Measurements from ENCODE around the gene WFDC10B.
"Not testable (repeated sequence)": the region's sequence is repeated elsewhere in the genome, so short reads cannot be mapped to it uniquely, and the experiment has no call there.

WFDC10B gene
- 0 reads per million in 9 experiments for total RNA-seq

DNA sequence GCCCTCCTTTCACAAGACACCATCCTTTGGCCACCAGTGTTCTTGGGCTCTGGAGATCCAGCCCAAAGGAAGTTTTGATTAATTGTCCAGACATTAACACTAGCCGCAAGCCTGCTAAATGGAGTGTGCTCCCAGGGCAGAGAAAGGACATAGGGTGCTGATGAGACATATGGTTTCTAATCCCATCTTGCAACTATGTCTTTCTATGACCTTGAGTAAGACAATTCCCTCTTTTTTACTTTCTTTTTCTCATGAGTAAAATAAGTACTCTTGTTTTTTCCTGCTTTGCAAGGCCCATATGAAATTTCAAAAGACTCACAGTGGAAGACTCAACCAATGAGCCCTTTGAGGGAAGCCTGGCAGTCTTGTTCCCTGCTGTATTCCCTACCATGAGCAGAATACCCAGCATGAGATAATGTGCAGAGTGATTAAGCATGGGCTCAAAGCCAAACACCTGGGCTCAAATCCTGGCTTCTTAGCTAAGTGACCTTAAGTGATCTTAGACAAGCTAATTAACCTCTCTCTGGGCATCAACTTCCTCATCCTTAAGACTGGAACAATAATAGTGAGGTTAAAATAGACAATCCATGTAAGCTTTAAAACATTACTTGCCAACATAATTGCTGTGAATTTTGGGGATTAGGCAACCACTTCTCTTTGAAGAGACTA is at the start of gene WFDC10B:
Gene WFDC10B, minus strand, starts transcription at position 51 of the 669 bp plus-strand sequence. CDS start 19,027 bp downstream, outside the sequence.
- no peaks in the 10 kb centered on the region for H3K9me3 Mint-ChIP-seq
- no peak within 1 kb of the TSS for H3K27ac Mint-ChIP-seq
- H3K4me1 Mint-ChIP-seq (ENCODE audit: low read depth in 2 of 2): no peaks in the 10 kb centered on the region
- no peak within 1 kb of the TSS for H3K4me3 Mint-ChIP-seq
- ATAC-seq (replicated peaks): no peak
- DNase-seq: no peak
- H3K27me3 Mint-ChIP-seq: peaks cover 22 to 73% of the 10 kb centered on the region in 2 donors
- no peaks in the 10 kb centered on the region for H3K36me3 Mint-ChIP-seq (ENCODE audit: insufficient read depth)

DNA sequence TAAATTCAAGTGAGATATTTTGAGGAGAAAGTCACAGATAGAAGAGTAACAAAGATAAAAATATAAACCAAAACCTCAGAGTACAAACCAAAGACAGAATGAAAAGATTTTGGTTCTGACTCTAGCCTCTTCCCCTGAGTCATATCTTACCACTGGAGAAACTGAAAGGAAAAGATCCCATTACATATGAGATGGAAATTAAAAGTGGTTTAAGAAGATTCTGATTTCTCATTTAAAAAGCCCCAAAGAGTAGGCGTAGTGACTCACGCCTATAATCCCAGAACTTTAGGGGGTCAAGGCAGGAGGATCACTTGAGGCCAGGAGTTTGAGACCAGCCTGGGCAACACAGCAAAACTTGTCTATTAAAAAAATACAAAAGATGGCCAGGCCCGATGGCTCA is 47.9 kb upstream of the WFDC10B start:
- no peak overlapping the region for H3K27ac Mint-ChIP-seq
- no peak for ATAC-seq (replicated peaks)
- H3K4me3 Mint-ChIP-seq: no peak overlapping the region

DNA sequence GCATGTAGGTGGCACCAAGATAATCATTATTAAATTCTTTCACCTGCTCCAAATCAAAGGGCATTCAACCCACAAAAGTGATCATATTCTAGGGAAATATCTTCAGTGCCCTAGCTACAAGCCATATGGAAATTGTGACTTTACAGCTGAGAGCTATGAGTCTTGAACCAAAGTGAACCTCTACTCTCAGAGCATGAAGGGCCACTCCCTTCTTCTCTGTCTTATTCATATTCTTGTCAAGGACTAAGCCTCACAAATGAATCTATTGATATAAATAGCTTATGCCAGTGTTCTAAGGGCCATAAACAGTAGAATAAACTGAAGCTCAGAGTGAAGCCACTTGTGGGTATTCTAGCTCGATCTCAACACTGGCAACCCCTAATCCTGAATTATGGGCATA is 46.9 kb upstream of the WFDC10B start:
- Mint-ChIP-seq H3K36me3 (ENCODE audit: insufficient read depth) (no peaks in the 10 kb centered on the region), H3K4me1 (ENCODE audit: low read depth in 2 of 2) (no peaks in the 10 kb centered on the region), H3K4me3 (no peak overlapping the region), H3K27me3 (peaks cover 34 to 58% of the 10 kb centered on the region in 2 donors), H3K9me3 (no peaks in the 10 kb centered on the region), H3K27ac (no peak overlapping the region)
- DNase-seq (no peak), ATAC-seq (replicated peaks) (no peak)

More for the DNA sequence above, 47.9 kb upstream of the WFDC10B start:
- H3K4me1 Mint-ChIP-seq (ENCODE audit: low read depth in 2 of 2): no peaks in the 10 kb centered on the region
- DNase-seq: no peak
- H3K9me3 Mint-ChIP-seq: no peaks in the 10 kb centered on the region
- H3K36me3 Mint-ChIP-seq (ENCODE audit: insufficient read depth): no peaks in the 10 kb centered on the region
- H3K27me3 Mint-ChIP-seq: peaks cover 25 to 57% of the 10 kb centered on the region in 2 donors

DNA sequence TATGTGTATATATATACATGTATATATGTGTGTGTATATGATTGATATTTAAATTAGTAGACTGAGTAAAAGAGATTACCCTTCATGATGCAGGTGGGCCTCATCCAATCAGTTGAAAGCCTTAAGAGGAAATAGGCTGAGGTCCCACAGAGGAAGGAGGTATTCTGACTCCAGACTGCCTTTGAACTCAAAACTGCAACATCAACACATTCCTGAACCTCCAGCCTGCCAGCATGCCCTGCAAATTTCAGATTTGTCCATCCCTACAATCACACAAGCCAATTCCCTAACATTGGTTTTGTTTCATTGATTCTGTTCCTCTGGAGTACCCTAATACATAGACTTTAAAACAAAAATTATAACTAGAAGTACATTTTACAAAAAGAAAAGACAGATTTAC is 40.2 kb upstream of the WFDC10B start:
- DNase-seq (no peak), ATAC-seq (replicated peaks) (no peak)
- H3K27ac Mint-ChIP-seq: no peak overlapping the region
- H3K4me3 Mint-ChIP-seq: no peak overlapping the region
- H3K36me3 Mint-ChIP-seq (ENCODE audit: insufficient read depth): peaks cover 3% of the 10 kb centered on the region
- H3K4me1 Mint-ChIP-seq (ENCODE audit: low read depth in 2 of 2): no peaks in the 10 kb centered on the region
- H3K9me3 Mint-ChIP-seq: no peaks in the 10 kb centered on the region
- H3K27me3 Mint-ChIP-seq: peaks cover 53 to 55% of the 10 kb centered on the region in 2 donors

DNA sequence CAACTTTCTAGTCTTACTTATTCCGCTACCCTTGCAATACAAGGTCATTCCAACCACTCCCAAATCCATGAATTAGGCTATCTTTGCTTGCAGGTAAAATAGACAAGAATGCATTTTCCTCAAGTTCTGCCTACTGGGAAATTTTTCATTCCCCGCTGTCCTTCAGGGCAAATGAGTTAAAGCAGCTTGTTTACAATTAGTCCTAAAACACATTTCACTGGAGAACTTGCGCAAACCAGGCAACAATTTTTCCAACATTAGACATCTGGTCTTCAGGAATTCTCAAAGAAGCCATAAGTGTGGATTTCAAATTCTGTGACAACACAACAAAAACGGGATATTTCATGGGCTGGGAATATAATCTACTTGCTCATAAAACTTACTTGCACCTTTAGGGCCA is 37.8 kb upstream of the WFDC10B start:
- no peak overlapping the region for H3K27ac Mint-ChIP-seq

DNA sequence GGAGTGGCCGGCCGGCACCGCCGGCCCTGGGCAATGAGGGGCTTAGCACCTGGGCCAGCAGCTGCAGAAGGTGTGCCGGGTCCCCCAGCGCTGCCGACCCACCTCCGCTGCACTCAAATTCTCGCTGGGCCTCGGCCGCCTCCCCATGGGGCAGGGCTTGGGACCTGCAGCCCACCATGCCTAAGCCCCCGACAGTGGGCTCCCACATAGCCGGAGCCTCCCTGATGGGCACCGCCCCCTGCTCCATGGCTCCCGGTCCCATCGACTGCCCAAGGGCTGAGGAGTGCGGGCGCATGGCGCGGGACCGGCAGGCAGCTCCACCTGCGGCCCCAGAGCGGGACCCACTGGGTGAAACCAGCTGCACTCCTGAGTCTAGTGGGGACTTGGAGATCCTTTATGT is 31.2 kb upstream of the WFDC10B start:
- Mint-ChIP-seq H3K27me3 (peaks cover 39 to 74% of the 10 kb centered on the region in 2 donors), H3K4me3 (no peak overlapping the region), H3K4me1 (ENCODE audit: low read depth in 2 of 2) (no peaks in the 10 kb centered on the region), H3K27ac (no peak overlapping the region), H3K36me3 (ENCODE audit: insufficient read depth) (no peaks in the 10 kb centered on the region), H3K9me3 (peaks cover under 1 to 8% of the 10 kb centered on the region in 2 donors)
- ATAC-seq (replicated peaks): no peak
- DNase-seq: no peak

More for the DNA sequence above, 37.8 kb upstream of the WFDC10B start:
- no peaks in the 10 kb centered on the region for H3K9me3 Mint-ChIP-seq
- H3K4me1 Mint-ChIP-seq (ENCODE audit: low read depth in 2 of 2): no peaks in the 10 kb centered on the region
- H3K36me3 Mint-ChIP-seq (ENCODE audit: insufficient read depth): peaks cover 3% of the 10 kb centered on the region
- DNase-seq (no peak), ATAC-seq (replicated peaks) (no peak)
- H3K4me3 Mint-ChIP-seq: no peak overlapping the region
- peaks cover 40 to 50% of the 10 kb centered on the region in 2 donors for H3K27me3 Mint-ChIP-seq

DNA sequence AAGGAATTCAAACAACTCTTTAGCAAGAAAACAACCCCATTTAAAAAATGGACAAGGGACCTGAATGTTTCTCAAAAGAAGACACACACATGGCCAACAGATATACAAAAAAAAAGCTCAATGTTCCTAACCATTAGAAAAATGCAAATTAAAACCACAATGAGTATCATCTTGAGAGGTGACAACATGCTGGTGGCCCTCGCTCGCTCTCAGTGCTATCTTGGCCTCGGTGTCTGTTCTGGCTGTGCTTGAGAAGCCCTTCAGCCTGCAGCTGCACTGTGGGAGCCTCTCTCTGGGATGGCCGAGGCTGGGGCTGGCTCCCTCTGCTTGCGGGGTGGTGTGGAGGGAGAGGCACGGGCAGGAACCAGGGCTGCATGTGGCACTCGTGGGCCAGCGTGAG is 30.7 kb upstream of the WFDC10B start:
- H3K9me3 Mint-ChIP-seq: peaks cover 2 to 8% of the 10 kb centered on the region in 2 donors
- peaks cover 36 to 74% of the 10 kb centered on the region in 2 donors for H3K27me3 Mint-ChIP-seq
- ATAC-seq (replicated peaks): no peak

DNA sequence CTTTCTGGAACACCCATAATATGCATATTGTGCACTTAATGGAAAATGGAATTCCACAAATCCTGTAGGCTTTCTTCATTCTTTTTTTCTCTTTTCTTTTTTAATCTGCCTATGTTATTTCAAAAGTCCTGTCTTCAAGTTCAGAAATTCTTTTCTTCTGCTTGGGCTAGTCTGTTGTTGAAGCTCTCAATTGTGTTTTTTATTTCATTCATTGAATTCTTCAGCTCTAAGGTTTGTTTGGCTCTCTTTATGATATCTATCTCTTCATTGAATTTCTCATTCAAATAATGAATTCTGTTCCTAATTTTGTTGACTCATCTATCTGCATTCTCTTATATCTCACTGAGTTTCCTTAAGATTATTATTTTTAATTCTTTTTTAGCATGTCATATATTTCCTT is 27.4 kb upstream of the WFDC10B start:
- peaks cover 25 to 51% of the 10 kb centered on the region in 2 donors for H3K27me3 Mint-ChIP-seq
- H3K9me3 Mint-ChIP-seq: peaks cover 2 to 8% of the 10 kb centered on the region in 2 donors
- ATAC-seq (replicated peaks): no peak
- no peak overlapping the region for H3K27ac Mint-ChIP-seq
- no peak overlapping the region for H3K4me3 Mint-ChIP-seq
- H3K4me1 Mint-ChIP-seq (ENCODE audit: low read depth in 2 of 2): no peaks in the 10 kb centered on the region
- DNase-seq: no peak
- no peaks in the 10 kb centered on the region for H3K36me3 Mint-ChIP-seq (ENCODE audit: insufficient read depth)

More for the DNA sequence above, 30.7 kb upstream of the WFDC10B start:
- H3K27ac Mint-ChIP-seq: no peak overlapping the region
- DNase-seq: no peak
- no peaks in the 10 kb centered on the region for H3K4me1 Mint-ChIP-seq (ENCODE audit: low read depth in 2 of 2)
- no peaks in the 10 kb centered on the region for H3K36me3 Mint-ChIP-seq (ENCODE audit: insufficient read depth)
- no peak overlapping the region for H3K4me3 Mint-ChIP-seq

DNA sequence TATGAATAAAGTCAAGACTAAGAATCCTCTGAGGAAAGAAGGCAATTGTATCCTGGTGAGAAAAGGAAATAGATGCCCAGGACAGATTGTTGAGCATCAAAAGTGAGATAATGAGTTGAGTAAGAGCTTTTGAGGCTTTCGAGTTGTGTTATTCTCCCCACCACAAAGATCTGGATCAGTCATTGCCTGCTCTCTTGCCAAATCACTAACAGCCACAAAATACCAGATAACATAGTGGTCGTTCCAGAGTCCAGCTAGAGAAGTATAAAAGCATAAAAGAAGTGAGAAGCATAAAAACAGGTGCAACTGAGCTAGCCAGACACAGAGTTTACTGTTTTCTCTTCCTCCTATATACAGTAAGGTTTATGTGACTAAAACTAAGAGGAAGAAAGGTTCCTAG is 22.2 kb upstream of the WFDC10B start:
- Mint-ChIP-seq H3K27me3 (peaks cover 34 to 56% of the 10 kb centered on the region in 2 donors), H3K9me3 (peaks cover 2 to 3% of the 10 kb centered on the region in 2 donors), H3K4me3 (no peak overlapping the region), H3K36me3 (ENCODE audit: insufficient read depth) (no peaks in the 10 kb centered on the region), H3K4me1 (ENCODE audit: low read depth in 2 of 2) (no peaks in the 10 kb centered on the region), H3K27ac (no peak overlapping the region)
- ATAC-seq (replicated peaks): no peak
- no peak for DNase-seq

DNA sequence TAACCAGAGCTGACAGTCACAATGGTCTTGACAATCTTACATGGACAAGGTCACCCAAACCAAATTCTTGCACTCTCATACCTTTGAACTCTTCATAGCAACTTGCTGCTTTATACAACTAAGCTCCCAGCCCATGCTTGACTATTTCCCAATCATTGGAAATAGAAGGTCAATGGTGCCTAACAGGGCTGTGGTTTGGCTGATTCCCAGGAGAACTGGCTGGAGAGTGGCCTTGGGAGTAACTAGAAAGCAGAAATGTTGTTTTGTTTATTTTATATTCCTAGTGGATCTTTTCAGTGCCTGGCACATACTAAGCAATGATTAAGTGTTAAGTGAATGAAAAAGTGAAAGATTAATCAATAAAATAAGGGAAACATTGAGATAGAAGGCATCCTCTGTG is 20.3 kb upstream of the WFDC10B start:
- Mint-ChIP-seq H3K9me3 (no peaks in the 10 kb centered on the region), H3K27me3 (peaks cover 38 to 43% of the 10 kb centered on the region in 2 donors), H3K36me3 (ENCODE audit: insufficient read depth) (no peaks in the 10 kb centered on the region), H3K27ac (no peak overlapping the region), H3K4me3 (no peak overlapping the region), H3K4me1 (ENCODE audit: low read depth in 2 of 2) (no peaks in the 10 kb centered on the region)
- ATAC-seq (replicated peaks): no peak
- no peak for DNase-seq

DNA sequence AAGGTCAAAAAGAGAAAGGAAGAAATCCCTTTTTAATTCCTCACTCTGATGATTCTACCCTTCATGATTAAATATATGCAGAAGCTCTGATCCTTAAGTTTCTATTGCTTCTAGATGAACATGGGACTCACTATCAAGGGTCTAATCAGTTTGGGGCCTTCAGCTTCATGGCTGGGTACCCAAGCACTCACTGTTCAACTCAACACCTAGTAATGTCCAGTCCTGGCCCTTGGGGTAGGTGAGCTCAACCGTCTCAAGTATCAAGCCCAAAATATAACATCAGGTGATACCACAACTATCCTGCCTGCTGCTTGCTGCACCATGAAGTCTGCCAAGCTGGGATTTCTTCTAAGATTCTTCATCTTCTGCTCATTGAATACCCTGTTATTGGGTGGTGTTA is 17.2 kb upstream of the WFDC10B start, which contains the start of gene SPINT4:
Gene SPINT4, plus strand, starts transcription at position 301 of the 400 bp plus-strand sequence. Its CDS starts 21 bp downstream, at position 322.
- Mint-ChIP-seq H3K27ac (no peak within 1 kb of the TSS), H3K4me3 (no peak within 1 kb of the TSS), H3K36me3 (ENCODE audit: insufficient read depth) (no peaks in the 10 kb centered on the region), H3K27me3 (peaks cover 53 to 61% of the 10 kb centered on the region in 2 donors), H3K4me1 (ENCODE audit: low read depth in 2 of 2) (no peaks in the 10 kb centered on the region), H3K9me3 (peaks cover 0 to 5% of the 10 kb centered on the region in 2 donors)
- ATAC-seq (replicated peaks) (no peak), DNase-seq (no peak)

DNA sequence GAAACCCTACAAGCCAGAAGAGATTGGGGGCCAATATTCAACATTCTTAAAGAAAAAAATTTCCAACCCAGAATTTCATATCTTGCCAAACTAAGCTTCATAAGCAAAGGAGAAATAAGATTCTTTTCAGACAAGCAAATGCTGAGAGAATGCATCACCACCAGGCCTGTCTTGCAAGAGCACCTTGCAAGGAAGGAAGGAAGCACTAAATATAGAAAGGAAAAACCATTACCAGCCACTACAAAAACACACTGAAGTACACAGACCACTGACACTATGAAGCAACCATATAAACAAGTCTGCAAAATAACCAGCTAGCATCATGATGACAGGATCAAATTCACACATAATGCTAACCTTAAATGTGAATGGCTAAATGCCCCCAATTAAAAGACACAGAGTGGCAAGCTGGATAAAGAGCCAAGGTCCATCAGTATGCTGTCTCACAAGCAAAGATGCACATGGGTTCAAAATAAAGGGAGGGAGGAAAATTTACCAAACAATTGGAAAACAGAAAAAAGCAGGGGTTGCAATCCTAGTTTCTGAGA is 11.4 kb upstream of the WFDC10B start:
- H3K27me3 Mint-ChIP-seq: peaks cover 48 to 68% of the 10 kb centered on the region in 2 donors
- H3K4me3 Mint-ChIP-seq; H3K36me3 Mint-ChIP-seq (ENCODE audit: insufficient read depth); DNase-seq; ATAC-seq (replicated peaks); H3K4me1 Mint-ChIP-seq (ENCODE audit: low read depth in 2 of 2); H3K27ac Mint-ChIP-seq; H3K9me3 Mint-ChIP-seq: not testable (repeated sequence)

DNA sequence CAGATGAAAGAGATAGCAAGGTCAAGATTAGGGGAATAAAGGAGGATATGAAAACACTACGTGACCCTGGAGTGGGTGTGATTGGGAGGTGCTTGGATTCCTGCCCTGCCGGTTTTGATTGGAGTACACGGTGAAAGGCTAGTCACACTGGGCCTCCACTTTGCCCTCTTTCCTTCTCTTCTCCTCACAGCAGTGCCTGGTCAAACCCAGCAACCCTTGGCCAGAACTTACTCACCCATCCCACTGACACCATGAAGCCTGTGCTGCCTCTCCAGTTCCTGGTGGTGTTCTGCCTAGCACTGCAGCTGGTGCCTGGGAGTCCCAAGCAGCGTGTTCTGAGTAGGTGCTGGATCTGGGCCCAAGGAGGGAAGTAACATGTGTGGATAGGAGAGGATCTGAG is 2.9 kb downstream of the WFDC10B start, which contains the start of gene WFDC13:
Gene WFDC13, plus strand, starts transcription at position 166 of the 400 bp plus-strand sequence. Its CDS starts 86 bp downstream, at position 252.
- Mint-ChIP-seq H3K27me3 (peaks cover 11 to 45% of the 10 kb centered on the region in 2 donors), H3K4me1 (ENCODE audit: low read depth in 2 of 2) (no peaks in the 10 kb centered on the region), H3K27ac (no peak within 1 kb of the TSS), H3K36me3 (ENCODE audit: insufficient read depth) (no peaks in the 10 kb centered on the region), H3K4me3 (no peak within 1 kb of the TSS), H3K9me3 (no peaks in the 10 kb centered on the region)
- ATAC-seq (replicated peaks): no peak
- no peak for DNase-seq

DNA sequence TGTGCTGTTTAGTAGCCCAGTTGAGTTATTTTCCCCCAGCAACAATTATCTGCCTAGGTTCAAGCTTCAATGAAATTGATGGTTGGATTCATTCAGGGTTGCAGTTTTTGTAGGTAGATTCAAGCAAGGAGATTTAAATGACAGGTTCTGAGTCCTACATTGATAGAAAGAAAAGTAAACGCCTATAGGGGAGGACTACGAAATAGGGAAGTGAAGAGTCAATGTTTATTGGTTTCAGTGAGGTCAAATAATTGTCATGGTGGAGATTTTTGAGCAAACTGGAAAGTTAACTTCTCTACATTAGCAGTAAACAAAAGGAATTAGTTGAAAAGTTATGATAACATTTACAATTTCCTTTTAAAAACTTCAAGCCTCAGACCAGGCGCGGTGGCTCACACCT is 3.7 kb downstream of the WFDC10B start:
- no peak for ATAC-seq (replicated peaks)
- Mint-ChIP-seq H3K27me3 (peaks cover 15 to 40% of the 10 kb centered on the region in 2 donors), H3K9me3 (no peaks in the 10 kb centered on the region), H3K4me3 (no peak overlapping the region), H3K4me1 (ENCODE audit: low read depth in 2 of 2) (no peaks in the 10 kb centered on the region), H3K36me3 (ENCODE audit: insufficient read depth) (no peaks in the 10 kb centered on the region), H3K27ac (no peak overlapping the region)
- no peak for DNase-seq
